ENCODE data around the gene CCDC57.

DNA sequence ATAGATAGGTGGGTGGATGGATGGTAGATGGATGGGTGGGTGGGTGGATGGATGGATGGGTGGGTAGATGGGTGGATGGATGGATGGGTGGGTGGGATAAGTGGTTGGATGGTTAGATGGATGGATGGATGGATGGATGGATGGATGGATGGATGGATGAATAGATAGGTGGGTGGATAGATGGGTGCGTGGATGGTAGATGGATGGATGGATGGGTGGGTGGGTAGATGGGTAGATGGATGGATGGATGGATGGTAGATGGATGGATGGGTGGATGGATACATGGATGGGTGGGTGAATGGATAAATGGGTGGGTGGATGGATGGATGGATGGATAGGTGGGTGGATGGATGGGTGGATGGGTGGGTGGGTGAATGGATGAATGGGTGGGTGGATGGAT lies 64.6 kb downstream of the CCDC57 start:
- no peak for TF ChIP-seq GATA2 (IDR thresholded peaks at IDR 0.05; ENCODE audit: low read depth, low read length)
- TF ChIP-seq GATA3 (IDR thresholded peaks at IDR 0.05; ENCODE audit: low read depth, low read length) = no peak
